CD4-positive, alpha-beta T cell (primary cell): ENCODE results near the gene IL10. TPM values are rescaled to one million over a fixed set of nuclear protein-coding genes. Genes with fewer than 3 reads are reported as not detected.

Source experiments
- ATAC-seq: fragments of 200-7000 bp; cut with Tn5 transposase; one replicate; pipeline ENCODE4 v1.10.0; 2022; ENCODE audit warnings: mild to moderate bottlenecking; ENCODE audit not compliant: poor library complexity
- CTCF ChIA-PET: fragments of 350-600 bp; sonication (Branson Sonifier 250); formaldehyde crosslinking; loops from one replicate; lab custom pipeline; 2021; ENCODE audit warnings: antibody characterized with exemption, inconsistent platforms; lab: Charles Lee
- POLR2A ChIA-PET: fragments of 350-600 bp; sonication (Branson Sonifier 250); formaldehyde crosslinking; loops from one replicate; lab custom pipeline; 2021; ENCODE audit warnings: antibody characterized with exemption, inconsistent platforms; lab: Charles Lee
- DNase-seq, 14 experiments: peaks; one replicate each; pipeline ENCODE4 v3.0.0-alpha.2; 2013 to 2020; ENCODE audit warnings: mixed read lengths in 2 of 14
- H3K27ac ChIP-seq, 2 donors: one replicate each; pipeline versions ENCODE4 v1.5.1 to v1.7.0; 2013; ENCODE audit warnings: low read length in 2 of 2, low read depth in 1 of 2, mild to moderate bottlenecking in 1 of 2
- H3K27me3 ChIP-seq, 2 experiments: 1 replicate in 1 of 2; 2 replicates in 1 of 2; pipeline versions ENCODE4 v1.6.1 to v1.7.0; 2013; ENCODE audit warnings: low read length in 2 of 2, control low read depth in 1 of 2, mild to moderate bottlenecking in 1 of 2, moderate library complexity in 1 of 2; ENCODE audit not compliant: insufficient read depth in 2 of 2, control insufficient read depth in 1 of 2
- H3K36me3 ChIP-seq: one replicate; pipeline ENCODE4 v1.6.1; 2013; ENCODE audit warnings: low read length, control low read depth; ENCODE audit not compliant: insufficient read depth
- H3K4me1 ChIP-seq: one replicate; pipeline ENCODE4 v1.6.1; 2013; ENCODE audit warnings: low read length, control low read depth; ENCODE audit not compliant: insufficient read depth
- H3K4me3 ChIP-seq: one replicate; pipeline ENCODE4 v1.5.1; 2013; ENCODE audit warnings: mild to moderate bottlenecking, low read length, moderate library complexity
- H3K9me3 ChIP-seq, 2 experiments: 1 replicate in 1 of 2; 2 replicates in 1 of 2; pipeline versions ENCODE4 v1.6.1 to v1.7.0; 2013; ENCODE audit warnings: low read length in 2 of 2, mild to moderate bottlenecking in 2 of 2, control low read depth in 1 of 2, moderate library complexity in 1 of 2; ENCODE audit not compliant: control insufficient read depth in 1 of 2, insufficient read depth in 1 of 2
- H3K27ac Mint-ChIP-seq: one replicate; pipeline ENCODE4 v1.8.0; 2020; ENCODE audit warnings: mixed read lengths
- H3K27me3 Mint-ChIP-seq: one replicate; pipeline ENCODE4 v1.8.0; 2021; ENCODE audit warnings: mixed read lengths
- H3K36me3 Mint-ChIP-seq: one replicate; pipeline ENCODE4 v1.8.0; 2021; ENCODE audit warnings: low read depth, mixed read lengths
- H3K4me1 Mint-ChIP-seq: one replicate; pipeline ENCODE4 v1.8.0; 2021; ENCODE audit warnings: low read depth, mixed read lengths
- H3K4me3 Mint-ChIP-seq: one replicate; pipeline ENCODE4 v1.8.0; 2020; ENCODE audit warnings: mild to moderate bottlenecking, mixed read lengths
- H3K9me3 Mint-ChIP-seq: one replicate; pipeline ENCODE4 v1.8.0; 2020; ENCODE audit warnings: mixed read lengths
- CTCF ChIP-seq: fragments of 200-600 bp; IDR thresholded peaks from one replicate; pipeline ENCODE4 v1.8.0; 2022; ENCODE audit warnings: antibody characterized with exemption, mild to moderate bottlenecking
- intact Hi-C, 2 experiments: fragments of 100-400 bp; cut with DNase I in 1 of 2; cut with micrococcal nuclease in 1 of 2; formaldehyde crosslinking; loops; one replicate each; pipeline versions ENCODE4 v1.15.1 to v1.9.0; 2023 to 2025; cut with DNase I, micrococcal nuclease
- total RNA-seq, 174 experiments: library from RNA in 2 of 174; stranded (reverse) in 2 of 174; gene quantifications; one replicate each; pipeline ENCODE4 v1.2.3 and lab custom pipeline; 2021 to 2026

The IL10 gene
- total RNA-seq, 2 experiments from 2014 or later: 0.27 to 0.87 TPM

- H3K36me3 ChIP-seq: no peaks in the 10 kb centered on the region
- H3K4me1 Mint-ChIP-seq: peaks cover 73% of the 10 kb centered on the region
- DNase-seq (no peak), ATAC-seq (no peak)
- TF ChIP-seq CTCF: no peak
- peaks cover 60% of the 10 kb centered on the region for H3K4me1 ChIP-seq
- H3K27ac Mint-ChIP-seq: peak overlapping the region; percentile 87
- H3K9me3 Mint-ChIP-seq: no peaks in the 10 kb centered on the region
- ChIA-PET CTCF (interaction anchor here (1.0 to 11.3 kb wide), 8 partner anchors 15 to 167 kb away, joined by 3 to 139 read pairs (median 4); partner anchors contain the start of genes IL10 and IL19), POLR2A (interaction anchor here (0.6 to 9.0 kb wide), 20 partner anchors 9 to 122 kb away, joined by 3 to 91 read pairs (median 7); partner anchors contain the start of genes FCMR, IL10, IL19 and IL20)
- no peak overlapping the region for H3K4me3 ChIP-seq
- H3K27me3 ChIP-seq: no peaks in the 10 kb centered on the region
- intact Hi-C loops: no loop called here
- H3K36me3 Mint-ChIP-seq: no peaks in the 10 kb centered on the region
- H3K27ac ChIP-seq: peak overlapping the region; percentile 58 to 80
- H3K9me3 ChIP-seq: no peaks in the 10 kb centered on the region
- no peaks in the 10 kb centered on the region for H3K27me3 Mint-ChIP-seq
- H3K4me3 Mint-ChIP-seq: peak overlapping the region; percentile 7
Observed at GRCh38 chr1:206804156-206804737, 32.0 kb upstream of the IL10 start.

DNA sequence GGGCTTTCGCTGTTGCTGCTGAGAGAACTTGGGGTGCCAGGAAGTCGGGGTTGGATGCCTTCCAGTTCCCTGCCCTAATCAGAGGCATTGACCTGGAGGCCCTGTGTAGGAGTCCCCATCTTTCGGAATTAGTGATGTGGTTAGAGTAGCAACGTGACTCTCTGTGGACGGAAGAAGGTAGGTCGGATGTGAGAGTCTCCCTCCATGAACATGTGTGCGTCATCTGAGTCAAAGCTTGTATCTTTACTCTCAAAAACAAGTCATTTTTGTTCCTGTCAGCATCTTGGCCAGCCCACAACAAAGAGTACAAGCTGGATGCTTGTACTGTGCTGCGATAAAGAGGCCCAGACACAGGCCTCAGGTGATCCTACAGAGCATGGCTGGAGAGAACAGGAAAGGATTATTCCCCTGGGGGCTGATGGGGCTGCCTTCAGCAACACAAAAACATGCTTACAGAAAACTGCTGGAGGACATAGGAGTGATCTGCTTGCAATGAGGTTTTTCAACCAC, 31.0 kb upstream of the IL10 start:
- ChIA-PET POLR2A (interaction anchor here (0.6 to 9.0 kb wide), 31 partner anchors 9 to 191 kb away, joined by 3 to 91 read pairs (median 6); partner anchors contain the start of genes EIF2D, FCMR, IL10 and IL19), CTCF (interaction anchor here (0.7 to 11.3 kb wide), 8 partner anchors 14 to 228 kb away, joined by 3 to 139 read pairs (median 4); partner anchors contain the start of genes IL10 and IL19)
- Mint-ChIP-seq H3K4me1 (peaks cover 73% of the 10 kb centered on the region), H3K27ac (peak overlapping the region; percentile 87), H3K27me3 (no peaks in the 10 kb centered on the region), H3K4me3 (peak overlapping the region; percentile 7), H3K9me3 (no peaks in the 10 kb centered on the region), H3K36me3 (no peaks in the 10 kb centered on the region)
- H3K27ac ChIP-seq: peak overlapping the region; percentile 58 to 80
- no peak overlapping the region for H3K4me3 ChIP-seq
- peak; percentile 61 to 97 (median 70) for DNase-seq
- TF ChIP-seq CTCF: no peak
- ATAC-seq: peak; percentile 89
- H3K27me3 ChIP-seq: no peaks in the 10 kb centered on the region
- intact Hi-C loops: loop anchor here in 1 of 2 experiments (1.0 to 2.0 kb wide), 5 partner anchors 18 to 108 kb away; no protein-coding TSS in a partner anchor
- H3K9me3 ChIP-seq: no peaks in the 10 kb centered on the region
- H3K36me3 ChIP-seq: no peaks in the 10 kb centered on the region
- peaks cover 59% of the 10 kb centered on the region for H3K4me1 ChIP-seq

DNA sequence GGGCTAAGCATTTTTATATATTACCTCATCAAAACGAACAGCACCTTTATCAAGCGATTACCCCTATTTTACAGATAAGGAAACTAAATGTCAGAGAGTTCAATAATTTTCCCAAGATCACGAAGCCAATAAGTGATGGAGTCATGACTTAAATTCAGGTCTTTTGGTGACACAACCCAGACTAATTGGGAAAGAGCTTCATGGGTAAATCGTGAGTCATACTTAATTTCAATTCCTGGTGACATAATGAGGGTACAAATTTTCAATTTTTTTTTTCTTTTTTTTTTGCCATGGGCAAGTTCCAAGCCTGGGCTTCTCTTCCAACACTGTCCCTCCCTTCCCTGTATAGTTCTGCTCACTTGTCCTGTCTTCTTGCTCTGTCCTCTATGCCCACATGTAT, 30.1 kb upstream of the IL10 start:
- peaks cover 76% of the 10 kb centered on the region for H3K4me1 Mint-ChIP-seq
- ATAC-seq: no peak
- no peaks in the 10 kb centered on the region for H3K36me3 Mint-ChIP-seq
- no peaks in the 10 kb centered on the region for H3K9me3 Mint-ChIP-seq
- H3K27me3 Mint-ChIP-seq: no peaks in the 10 kb centered on the region
- no peak overlapping the region for H3K4me3 Mint-ChIP-seq
- DNase-seq: peak in 2 of 14 experiments; percentile 44 to 55
- H3K27ac Mint-ChIP-seq: peak overlapping the region; percentile 87
- no peaks in the 10 kb centered on the region for H3K9me3 ChIP-seq
- H3K27me3 ChIP-seq: no peaks in the 10 kb centered on the region
- peak overlapping the region; percentile 58 to 80 for H3K27ac ChIP-seq
- ChIA-PET POLR2A (interaction anchor here (0.6 to 9.0 kb wide), 10 partner anchors 10 to 295 kb away, joined by 3 to 91 read pairs (median 14); partner anchors contain the start of genes FCMR, IL10 and IL19), CTCF (interaction anchor here (0.9 to 11.3 kb wide), 3 partner anchors 34 to 76 kb away, joined by 3 to 139 read pairs (median 11); no protein-coding TSS in a partner anchor)
- no peaks in the 10 kb centered on the region for H3K36me3 ChIP-seq
- peaks cover 67% of the 10 kb centered on the region for H3K4me1 ChIP-seq
- H3K4me3 ChIP-seq: no peak overlapping the region
- TF ChIP-seq CTCF: no peak
- intact Hi-C loops: loop anchor here in 1 of 2 experiments (2.0 kb wide), 3 partner anchors 18 to 108 kb away; no protein-coding TSS in a partner anchor
